Neural progenitor cell (in vitro differentiated cells): ENCODE results near the gene CD19. TPM values are rescaled to one million over a fixed set of nuclear protein-coding genes. Genes with fewer than 3 reads are reported as not detected.

Source experiments
- DNase-seq: peaks from one replicate; pipeline ENCODE4 v3.0.0-alpha.2; 2016; ENCODE audit warnings: low spot score
- H2AFZ ChIP-seq: fragments of 200-600 bp; sonication (generic); replicated peaks from 2 replicates; pipeline ENCODE4 v1.6.1; 2016; ENCODE audit warnings: antibody characterized with exemption
- H3F3A ChIP-seq: fragments of 200-600 bp; sonication (generic); 2 replicates; pipeline ENCODE4 v1.6.1; 2016; ENCODE audit warnings: antibody characterized with exemption, low read depth
- H3K27ac ChIP-seq: fragments of 200-600 bp; sonication (generic); 2 replicates; pipeline ENCODE4 v1.5.1; 2016; ENCODE audit warnings: mild to moderate bottlenecking
- H3K27me3 ChIP-seq: fragments of 200-600 bp; sonication (generic); 2 replicates; pipeline ENCODE4 v1.6.1; 2016; ENCODE audit warnings: mild to moderate bottlenecking, moderate library complexity
- H3K36me3 ChIP-seq: fragments of 200-600 bp; sonication (generic); 2 replicates; pipeline ENCODE4 v1.5.1; 2016
- H3K4me1 ChIP-seq: fragments of 200-600 bp; sonication (generic); 2 replicates; pipeline ENCODE4 v1.6.1; 2016; ENCODE audit warnings: mixed run types
- H3K4me2 ChIP-seq: fragments of 200-600 bp; sonication (generic); 2 replicates; pipeline ENCODE4 v1.6.1; 2016
- H3K4me3 ChIP-seq: fragments of 200-600 bp; sonication (generic); 2 replicates; pipeline ENCODE4 v1.5.1; 2016
- H3K79me2 ChIP-seq: fragments of 200-600 bp; sonication (generic); 2 replicates; pipeline ENCODE4 v1.6.1; 2016; ENCODE audit warnings: low read depth
- H3K9ac ChIP-seq: fragments of 200-600 bp; sonication (generic); 2 replicates; pipeline ENCODE4 v1.6.1; 2016
- H3K9me3 ChIP-seq: fragments of 200-600 bp; sonication (generic); 2 replicates; pipeline ENCODE4 v1.5.1; 2016; ENCODE audit warnings: low read depth
- H4K20me1 ChIP-seq: fragments of 200-600 bp; sonication (generic); 2 replicates; pipeline ENCODE4 v1.6.1; 2016; ENCODE audit warnings: low read depth
- H3K27ac Mint-ChIP-seq: 3 replicates; pipeline ENCODE4 v1.8.0; 2021; ENCODE audit warnings: mixed read lengths
- H3K27me3 Mint-ChIP-seq: 2 replicates; pipeline ENCODE4 v1.8.0; 2022; ENCODE audit warnings: low read depth, mild to moderate bottlenecking, inconsistent platforms, moderate library complexity, mixed read lengths; ENCODE audit not compliant: insufficient read depth
- H3K36me3 Mint-ChIP-seq: 3 replicates; pipeline ENCODE4 v1.8.0; 2021; ENCODE audit warnings: mixed read lengths
- H3K4me1 Mint-ChIP-seq: 3 replicates; pipeline ENCODE4 v1.8.0; 2021; ENCODE audit warnings: mixed read lengths
- H3K4me3 Mint-ChIP-seq: 3 replicates; pipeline ENCODE4 v1.8.0; 2021; ENCODE audit warnings: mild to moderate bottlenecking, moderate library complexity, mixed read lengths
- H3K9me3 Mint-ChIP-seq: 3 replicates; pipeline ENCODE4 v1.8.0; 2020; ENCODE audit warnings: mixed read lengths
- CTCF ChIP-seq: fragments of 200-600 bp; sonication (generic); IDR thresholded peaks from 2 replicates; pipeline ENCODE4 v1.5.1; 2017; ENCODE audit warnings: antibody characterized with exemption, mild to moderate bottlenecking
- EZH2 ChIP-seq: fragments of 200-600 bp; sonication (generic); IDR thresholded peaks from 2 replicates; pipeline ENCODE4 v1.6.1; 2017; ENCODE audit warnings: antibody characterized with exemption, mild to moderate bottlenecking, moderate library complexity
- EZH2phosphoT487 ChIP-seq: fragments of 200-600 bp; sonication (generic); IDR thresholded peaks from 2 replicates; pipeline ENCODE4 v1.6.1; 2017; ENCODE audit warnings: antibody characterized with exemption
- total RNA-seq: library from RNA; depleted of rRNA; stranded (reverse); fragments of >200 nt; gene quantifications from 2 replicates; pipeline ENCODE4 v1.2.3, GENCODE V29; 2015; ENCODE audit warnings: low replicate concordance

CD19 gene
- total RNA-seq, 1 donor from 2014 or later: not detected

GRCh38 chr16:28898266-28898665 is 33.5 kb upstream of the CD19 start:
- Histone ChIP-seq H3K4me1 (no peaks in the 10 kb centered on the region), H3K4me3 (no peak overlapping the region), H3K36me3 (no peaks in the 10 kb centered on the region), H3K4me2 (no peak overlapping the region), H3F3A (no peaks in the 10 kb centered on the region), H3K9ac (no peak overlapping the region), H3K27ac (no peak overlapping the region), H3K27me3 (no peaks in the 10 kb centered on the region), H4K20me1 (no peaks in the 10 kb centered on the region), H3K9me3 (no peaks in the 10 kb centered on the region), H3K79me2 (no peaks in the 10 kb centered on the region), H2AFZ (no peak overlapping the region)
- no peaks in the 10 kb centered on the region for H3K4me1 Mint-ChIP-seq
- H3K27ac Mint-ChIP-seq: peak overlapping the region; percentile 11
- DNase-seq: no peak
- no peaks in the 10 kb centered on the region for H3K36me3 Mint-ChIP-seq
- TF ChIP-seq EZH2phosphoT487: no peak
- TF ChIP-seq CTCF: no peak
- no peak for TF ChIP-seq EZH2
- peaks cover 2% of the 10 kb centered on the region for H3K27me3 Mint-ChIP-seq
- H3K4me3 Mint-ChIP-seq: no peak overlapping the region
- no peaks in the 10 kb centered on the region for H3K9me3 Mint-ChIP-seq

- Histone ChIP-seq H3K27me3 (no peaks in the 10 kb centered on the region), H3K36me3 (no peaks in the 10 kb centered on the region), H2AFZ (no peak overlapping the region), H3K9me3 (no peaks in the 10 kb centered on the region), H3K4me3 (no peak overlapping the region), H3K9ac (no peak overlapping the region), H4K20me1 (no peaks in the 10 kb centered on the region), H3K27ac (no peak overlapping the region), H3K79me2 (no peaks in the 10 kb centered on the region), H3F3A (no peaks in the 10 kb centered on the region), H3K4me1 (no peaks in the 10 kb centered on the region), H3K4me2 (no peak overlapping the region)
- Mint-ChIP-seq H3K27ac (no peak overlapping the region), H3K9me3 (no peaks in the 10 kb centered on the region), H3K27me3 (peaks cover 2% of the 10 kb centered on the region), H3K36me3 (no peaks in the 10 kb centered on the region), H3K4me3 (no peak overlapping the region), H3K4me1 (no peaks in the 10 kb centered on the region)
- TF ChIP-seq CTCF (no peak), EZH2phosphoT487 (no peak), EZH2 (no peak)
- DNase-seq: no peak
These were observed 32.8 kb upstream of the CD19 start for GRCh38 chr16:28898942-28899341.

GRCh38 chr16:28899882-28900590 is 31.7 kb upstream of the CD19 start:
- Histone ChIP-seq H3K36me3 (no peaks in the 10 kb centered on the region), H3K4me3 (no peak overlapping the region), H3K4me2 (no peak overlapping the region), H3K27me3 (no peaks in the 10 kb centered on the region), H3K4me1 (no peaks in the 10 kb centered on the region), H3K9ac (no peak overlapping the region), H3F3A (no peaks in the 10 kb centered on the region), H3K79me2 (no peaks in the 10 kb centered on the region), H3K27ac (no peak overlapping the region), H2AFZ (no peak overlapping the region), H4K20me1 (no peaks in the 10 kb centered on the region), H3K9me3 (no peaks in the 10 kb centered on the region)
- H3K4me1 Mint-ChIP-seq: no peaks in the 10 kb centered on the region
- no peak for DNase-seq
- no peak overlapping the region for H3K27ac Mint-ChIP-seq
- no peaks in the 10 kb centered on the region for H3K9me3 Mint-ChIP-seq
- no peak overlapping the region for H3K4me3 Mint-ChIP-seq
- H3K36me3 Mint-ChIP-seq: no peaks in the 10 kb centered on the region
- H3K27me3 Mint-ChIP-seq: peaks cover 2% of the 10 kb centered on the region
- no peak for TF ChIP-seq EZH2phosphoT487
- TF ChIP-seq EZH2: no peak
- no peak for TF ChIP-seq CTCF
